HCT116 (cell line): ENCODE data around the gene NEK7. TPM values are rescaled to one million over a fixed set of nuclear protein-coding genes. Genes with fewer than 3 reads are reported as not detected.

Source experiments
- ATAC-seq: fragments of 200-7000 bp; cut with Tn5 transposase; 2 replicates; pipeline ENCODE4 v1.9.1; 2020; ENCODE audit warnings: mild to moderate bottlenecking, moderate library complexity
- BruUV-seq: library from RNA; stranded (reverse); fragments of 400-500 nt; replicated peaks from 2 replicates; lab custom pipeline; 2021; lab: Mats Ljungman, UMichigan
- CTCF ChIA-PET: fragments of 300-600 bp; sonication (Branson Sonifier 250); formaldehyde crosslinking; loops from one replicate; lab custom pipeline; 2021; ENCODE audit warnings: antibody characterized with exemption; lab: Charles Lee
- POLR2A ChIA-PET: fragments of 300-600, 350-600 bp; sonication (Branson Sonifier 250); formaldehyde crosslinking; loops from one replicate; lab custom pipeline; 2021; ENCODE audit warnings: antibody characterized with exemption; lab: Charles Lee
- RAD21 ChIA-PET, 2 experiments: fragments of 300-600 bp; sonication (Branson Sonifier 250); formaldehyde crosslinking; loops; one replicate each; lab custom pipeline; 2023; ENCODE audit warnings: low total read pairs in 2 of 2; ENCODE audit not compliant: uncharacterized antibody in 2 of 2, unreplicated experiment in 2 of 2, low non-redundant PET in 1 of 2; lab: Charles Lee
- DNase-seq: peaks from one replicate; pipeline ENCODE4 v3.0.0-alpha.2; 2010; ENCODE audit warnings: low read depth, low spot score
- H2AFZ ChIP-seq: fragments of 200-600 bp; shearing (Covaris generic), sonication (generic); 2 replicates; pipeline ENCODE4 v1.6.1; 2017; ENCODE audit warnings: low read depth, mixed run types, mixed read lengths, antibody characterized with exemption, low read length; ENCODE audit not compliant: poor library complexity, severe bottlenecking
- H3K27ac ChIP-seq: 2 replicates; pipeline ENCODE4 v1.5.1; 2012; ENCODE audit warnings: low read depth, low read length
- H3K27me3 ChIP-seq: fragments of 200-600 bp; sonication (generic); 2 replicates; pipeline ENCODE4 v1.6.1; 2016; ENCODE audit warnings: mixed run types, low read length, mixed read lengths; ENCODE audit not compliant: insufficient read depth
- H3K36me3 ChIP-seq, 2 experiments: fragments of 200-500 bp in 1 of 2; fragments of 200-600 bp in 1 of 2; sonication (Bioruptor generic) in 1 of 2; sonication (generic) in 1 of 2; 2 replicates each; pipeline versions ENCODE4 v1.5.1 to v1.6.1; 2014 to 2016; ENCODE audit warnings: low read length in 2 of 2, inconsistent platforms in 1 of 2, mixed read lengths in 1 of 2, mixed run types in 1 of 2; ENCODE audit not compliant: insufficient read depth in 2 of 2, control insufficient read depth in 1 of 2
- H3K4me1 ChIP-seq, 2 experiments: fragments of 200-600 bp in 1 of 2; sonication (generic) in 1 of 2; 2 replicates each; pipeline versions ENCODE4 v1.5.1 to v1.6.1; 2012 to 2017; ENCODE audit warnings: low read length in 2 of 2, inconsistent platforms in 1 of 2, mild to moderate bottlenecking in 1 of 2, mixed read lengths in 1 of 2, mixed run types in 1 of 2, moderate library complexity in 1 of 2; ENCODE audit not compliant: insufficient read depth in 2 of 2, control insufficient read depth in 1 of 2
- H3K4me2 ChIP-seq: fragments of 200-600 bp; sonication (generic); 2 replicates; pipeline ENCODE4 v1.6.1; 2017; ENCODE audit warnings: mixed run types, low read length, mixed read lengths
- H3K4me3 ChIP-seq, 2 experiments: fragments of 200-600 bp in 1 of 2; sonication (generic) in 1 of 2; replicated peaks in 1 of 2; 2 replicates each; pipeline ENCODE4 v1.5.1; 2011 to 2016; ENCODE audit warnings: low read length in 2 of 2, control low read depth in 1 of 2, low read depth in 1 of 2, mild to moderate bottlenecking in 1 of 2, mixed read lengths in 1 of 2, mixed run types in 1 of 2
- H3K79me2 ChIP-seq: fragments of 200-600 bp; sonication (generic); 2 replicates; pipeline ENCODE4 v1.6.1; 2017; ENCODE audit warnings: mild to moderate bottlenecking, mixed run types, low read length, moderate library complexity, mixed read lengths; ENCODE audit not compliant: insufficient read depth
- H3K9ac ChIP-seq: fragments of 200-600 bp; sonication (generic); 2 replicates; pipeline ENCODE4 v1.6.1; 2016; ENCODE audit warnings: low read length, mixed read lengths
- H3K9me2 ChIP-seq: fragments of 200-600 bp; sonication (generic), shearing (Covaris generic); 2 replicates; pipeline ENCODE4 v1.6.1; 2017; ENCODE audit warnings: mixed run types, mild to moderate bottlenecking, moderate library complexity; ENCODE audit not compliant: insufficient read depth
- H3K9me3 ChIP-seq, 2 experiments: fragments of 200-500 bp in 1 of 2; fragments of 200-600 bp in 1 of 2; sonication (Bioruptor generic) in 1 of 2; sonication (generic) in 1 of 2; 2 replicates each; pipeline ENCODE4 v1.6.1; 2014 to 2017; ENCODE audit warnings: low read length in 2 of 2, mixed read lengths in 2 of 2, inconsistent platforms in 1 of 2, low read depth in 1 of 2, mild to moderate bottlenecking in 1 of 2, mixed run types in 1 of 2, moderate library complexity in 1 of 2; ENCODE audit not compliant: control insufficient read depth in 1 of 2, insufficient read depth in 1 of 2
- H4K20me1 ChIP-seq: fragments of 200-600 bp; sonication (generic), shearing (Covaris generic); 2 replicates; pipeline ENCODE4 v1.6.1; 2017; ENCODE audit warnings: mixed run types, mild to moderate bottlenecking, moderate library complexity; ENCODE audit not compliant: insufficient read depth
- CTCF ChIP-seq, 3 experiments: fragments of 200-600 bp in 1 of 3; sonication (generic) in 1 of 3; IDR thresholded peaks in 2 of 3; conservative IDR thresholded peaks in 1 of 3; 2 replicates each; pipeline ENCODE4 v1.5.1; 2012 to 2017; ENCODE audit warnings: low read depth in 2 of 3, low read length in 2 of 3, antibody characterized with exemption in 1 of 3, borderline replicate concordance in 1 of 3, control low read depth in 1 of 3, mild to moderate bottlenecking in 1 of 3, mixed read lengths in 1 of 3, mixed run types in 1 of 3, moderate library complexity in 1 of 3; ENCODE audit not compliant: insufficient read depth in 1 of 3
- ELF1 ChIP-seq: IDR thresholded peaks from 2 replicates; pipeline ENCODE4 v1.6.1; 2012; ENCODE audit warnings: low read depth, borderline replicate concordance
- EZH2phosphoT487 ChIP-seq: fragments of 200-600 bp; IDR thresholded peaks from 2 replicates; pipeline ENCODE4 v1.6.1; 2018; ENCODE audit warnings: antibody characterized with exemption, borderline replicate concordance
- FOSL1 ChIP-seq: IDR thresholded peaks from 2 replicates; pipeline ENCODE4 v1.6.1; 2012; ENCODE audit warnings: low read depth
- MAX ChIP-seq: IDR thresholded peaks from 2 replicates; pipeline ENCODE4 v1.6.1; 2012
- POLR2A ChIP-seq: IDR thresholded peaks from 2 replicates; pipeline ENCODE4 v1.7.0; 2011; ENCODE audit warnings: borderline replicate concordance; ENCODE audit not compliant: insufficient read depth, insufficient read length; ENCODE audit errors: extremely low read depth
- REST ChIP-seq: IDR thresholded peaks from 2 replicates; pipeline ENCODE4 v1.6.1; 2012; ENCODE audit warnings: low read depth
- SIN3A ChIP-seq: IDR thresholded peaks from 2 replicates; pipeline ENCODE4 v1.6.1; 2012; ENCODE audit warnings: low read depth
- SP1 ChIP-seq: IDR thresholded peaks from 2 replicates; pipeline ENCODE4 v1.6.1; 2012; ENCODE audit warnings: low read depth
- TCF7L2 ChIP-seq: IDR thresholded peaks from 2 replicates; pipeline ENCODE4 v1.7.0; 2011; ENCODE audit warnings: borderline replicate concordance, inconsistent platforms; ENCODE audit not compliant: insufficient read depth, insufficient read length; ENCODE audit errors: extremely low read depth
- YY1 ChIP-seq: IDR thresholded peaks from 2 replicates; pipeline ENCODE4 v1.6.1; 2011; ENCODE audit warnings: low read length, low read depth, moderate library complexity, mild to moderate bottlenecking; ENCODE audit not compliant: insufficient replicate concordance; ENCODE audit errors: extremely low read depth
- ZFX ChIP-seq: fragments of 450-650 bp; IDR thresholded peaks from 2 replicates; pipeline ENCODE4 v1.6.1; 2017
- ZNF274 ChIP-seq: fragments of 200-500 bp; sonication (Bioruptor generic); IDR thresholded peaks from 2 replicates; pipeline ENCODE4 v1.6.1; 2014; ENCODE audit warnings: mild to moderate bottlenecking, low read depth, low read length, inconsistent platforms
- intact Hi-C: fragments of 100-400 bp; cut with micrococcal nuclease; formaldehyde crosslinking; loops from 2 replicates; pipeline ENCODE4 v1.10.0; 2022
- total RNA-seq: library from RNA; stranded (reverse); gene quantifications from one replicate; pipeline ENCODE4 v1.2.1, GENCODE V29; 2021; ENCODE audit not compliant: unreplicated experiment

The NEK7 gene
- total RNA-seq, 1 experiment from 2014 or later, result 33.0 TPM

- H3K27ac ChIP-seq, result no peak overlapping the region
- no TSS peak for BruUV-seq
- TF ChIP-seq MAX (no peak), ZNF274 (no peak), FOSL1 (no peak), ELF1 (no peak), POLR2A (no peak), REST (no peak), SP1 (no peak), YY1 (no peak), ZFX (no peak), CTCF (IDR thresholded peaks at IDR 0.05 in 2 of 3, conservative IDR thresholded peaks at IDR 0.05 in 1 of 3; ENCODE audit: borderline replicate concordance in 1 of 3, insufficient read depth in 1 of 3, low read depth in 2 of 3, low read length in 2 of 3) (no peak), TCF7L2 (no peak), EZH2phosphoT487 (no peak), SIN3A (no peak)
- ChIA-PET RAD21 (no interaction called here), CTCF (no interaction called here), POLR2A (no interaction called here)
- ATAC-seq (no peak), DNase-seq (no peak)
- no peaks in the 10 kb centered on the region for H3K9me3 ChIP-seq
- H3K9ac ChIP-seq, result no peak overlapping the region
- no peaks in the 10 kb centered on the region for H3K9me2 ChIP-seq
- no peaks in the 10 kb centered on the region for H4K20me1 ChIP-seq
- no peaks in the 10 kb centered on the region for H3K36me3 ChIP-seq
- no peaks in the 10 kb centered on the region for H3K4me1 ChIP-seq
- no peak overlapping the region for H3K4me2 ChIP-seq
- no peak overlapping the region for H3K4me3 ChIP-seq
- no peaks in the 10 kb centered on the region for H3K79me2 ChIP-seq
- no peaks in the 10 kb centered on the region for H3K27me3 ChIP-seq
- intact Hi-C loops, result no loop called here
- H2AFZ ChIP-seq, result no peak overlapping the region
Measured at GRCh38 chr1:198287916-198288315, 131.1 kb downstream of the NEK7 start.
